ENCODE results near the gene GMNN.

GMNN gene

DNA sequence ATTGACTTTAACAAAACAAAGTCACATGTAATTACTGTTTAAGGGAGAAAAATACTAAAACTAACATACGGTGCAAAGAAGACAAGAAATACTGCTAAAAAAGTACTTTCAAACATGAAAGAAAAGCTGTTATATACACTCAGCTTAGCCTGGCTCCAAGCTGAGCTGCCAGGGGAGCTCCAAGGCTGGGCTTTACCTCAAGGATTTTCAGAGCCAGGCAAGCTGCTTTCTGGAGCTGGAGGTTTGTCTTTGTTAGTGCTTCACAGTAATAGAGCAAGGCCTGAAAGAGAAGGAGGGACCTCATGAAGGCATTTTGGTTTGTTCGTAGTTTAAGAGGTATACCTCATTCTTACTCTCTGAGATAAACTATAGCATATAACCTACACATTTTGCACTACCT is 43.6 kb downstream of the GMNN start:
- no peak for DNase-seq

GRCh38 chr6:24821860-24822444 is 47.2 kb downstream of the GMNN start:
- no peak for DNase-seq

DNA sequence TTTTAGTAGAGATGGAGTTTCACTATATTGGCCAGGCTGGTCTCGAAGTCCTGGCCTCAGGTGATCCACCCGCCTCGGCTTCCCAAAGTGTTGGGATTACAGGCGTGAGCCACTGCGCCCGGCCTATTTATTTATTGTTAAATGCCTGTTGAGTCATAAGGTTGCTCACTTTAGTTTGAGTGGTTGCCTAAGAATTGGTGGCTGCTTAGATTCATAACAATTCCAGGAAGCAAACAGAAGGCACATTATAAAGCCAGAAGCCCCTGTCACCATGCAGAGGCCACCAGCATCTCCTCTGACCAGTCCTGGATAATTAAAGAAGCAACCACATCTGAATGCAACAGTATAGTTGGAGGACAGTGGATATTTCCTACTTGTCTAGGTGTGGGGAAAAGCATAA is 48.0 kb downstream of the GMNN start:
- no peak for DNase-seq

- no peak for DNase-seq
These were observed 48.4 kb downstream of the GMNN start for GRCh38 chr6:24823185-24823584.

DNA sequence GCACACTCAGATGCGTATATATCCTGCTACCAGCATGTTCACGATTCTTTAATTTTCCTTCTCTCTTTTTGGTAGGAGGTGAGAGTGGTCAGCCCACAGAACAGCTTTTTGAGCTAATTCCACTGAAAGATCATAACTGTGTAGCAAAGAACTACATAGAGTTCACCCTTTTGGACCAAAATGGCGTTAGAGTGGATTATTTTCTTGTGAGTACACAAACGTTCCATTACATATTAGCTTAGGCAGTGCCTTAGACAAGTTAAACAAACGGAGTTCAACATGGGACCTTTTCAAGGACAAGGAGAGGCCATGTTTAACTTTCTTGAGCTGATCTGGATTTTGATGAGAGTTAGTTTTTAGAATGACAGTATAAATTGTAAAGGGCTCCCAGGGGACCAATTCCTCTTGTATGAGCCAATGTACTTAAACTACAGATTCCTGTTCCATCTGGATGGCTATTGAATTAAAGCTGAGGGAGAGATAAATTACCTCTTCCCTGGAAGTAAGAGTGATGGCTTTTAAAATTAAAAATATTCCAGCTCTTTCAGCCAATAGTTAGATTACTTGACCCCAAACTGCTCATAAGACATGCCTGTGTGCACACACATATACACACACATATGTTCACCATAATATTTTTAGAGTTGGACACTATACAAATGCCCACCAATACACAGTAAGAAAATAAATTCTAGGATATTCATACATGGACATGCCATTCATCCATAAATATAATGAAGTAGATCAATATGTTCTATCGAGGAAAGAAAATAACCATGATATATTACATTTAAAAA is 49.6 kb downstream of the GMNN start:
- DNase-seq = no peak

GRCh38 chr6:24825130-24825630 is 50.4 kb downstream of the GMNN start:
- DNase-seq = no peak

DNA sequence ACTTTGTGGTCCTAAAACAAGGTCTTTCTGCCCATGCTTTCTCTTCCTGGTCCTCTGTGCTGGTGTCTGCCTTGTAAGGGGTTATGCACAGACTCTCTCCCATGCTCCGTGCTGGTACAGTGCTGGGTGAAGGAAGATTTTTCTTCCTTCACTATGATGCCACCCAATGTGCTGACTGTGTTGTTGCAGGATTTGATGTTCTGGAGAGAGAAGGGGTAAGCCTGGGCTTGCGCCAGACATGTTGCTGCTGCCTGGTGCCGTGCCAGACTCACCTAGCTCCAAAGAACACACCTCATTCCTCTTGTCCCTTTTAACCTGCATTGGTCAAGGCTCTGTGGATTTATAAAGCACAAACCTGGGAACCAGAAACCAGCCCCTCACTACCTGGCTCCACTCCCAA is 52.4 kb downstream of the GMNN start:
- DNase-seq = no peak

GRCh38 chr6:24827970-24828369 is 53.2 kb downstream of the GMNN start:
- DNase-seq = no peak

GRCh38 chr6:24829657-24830056 is 54.9 kb downstream of the GMNN start:
- DNase-seq = no peak

DNA sequence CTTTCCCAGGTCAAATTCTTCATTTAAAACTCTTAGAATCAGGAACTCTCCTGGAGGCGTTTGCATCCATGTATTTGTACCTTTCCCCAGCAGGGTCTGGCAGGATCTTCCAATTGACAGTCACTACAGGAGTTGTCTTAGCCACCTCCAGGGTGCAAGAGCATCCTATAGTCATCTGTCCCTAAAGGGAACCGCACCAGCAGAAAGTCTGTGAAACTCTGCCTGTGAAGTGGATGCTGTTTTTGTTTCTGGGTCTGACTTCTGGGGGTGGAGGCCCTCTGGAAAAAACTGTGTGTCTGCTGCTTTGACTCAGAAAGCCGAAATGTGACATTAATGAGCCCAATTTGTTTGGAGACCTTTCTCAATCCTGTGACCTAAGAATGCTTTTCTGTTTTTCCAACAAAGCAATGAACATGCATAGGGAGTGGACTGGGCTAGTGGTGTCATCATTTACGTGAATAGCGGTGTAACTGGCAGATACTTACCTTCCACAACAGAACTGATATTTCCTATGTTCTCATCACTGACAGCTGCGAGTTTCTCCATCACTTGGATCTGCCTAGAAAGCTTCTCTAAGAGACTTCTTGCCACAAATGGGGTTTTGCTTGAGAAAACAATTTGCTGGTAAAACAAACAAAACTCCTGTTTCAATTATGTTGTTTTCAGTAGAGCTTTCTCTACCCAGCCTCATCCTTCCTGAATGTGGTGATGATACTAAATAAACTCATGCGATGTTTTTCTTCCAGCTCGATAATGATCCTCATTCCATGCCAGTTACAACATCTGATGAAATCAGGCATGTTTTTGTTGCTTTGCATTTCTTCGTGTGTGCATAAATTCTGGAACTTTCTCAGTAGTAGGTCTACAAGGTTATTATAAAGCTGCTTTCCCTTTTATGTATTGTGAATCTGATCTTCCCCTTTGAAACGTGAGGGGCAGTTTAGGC is 57.3 kb downstream of the GMNN start:
- DNase-seq = no peak

DNA sequence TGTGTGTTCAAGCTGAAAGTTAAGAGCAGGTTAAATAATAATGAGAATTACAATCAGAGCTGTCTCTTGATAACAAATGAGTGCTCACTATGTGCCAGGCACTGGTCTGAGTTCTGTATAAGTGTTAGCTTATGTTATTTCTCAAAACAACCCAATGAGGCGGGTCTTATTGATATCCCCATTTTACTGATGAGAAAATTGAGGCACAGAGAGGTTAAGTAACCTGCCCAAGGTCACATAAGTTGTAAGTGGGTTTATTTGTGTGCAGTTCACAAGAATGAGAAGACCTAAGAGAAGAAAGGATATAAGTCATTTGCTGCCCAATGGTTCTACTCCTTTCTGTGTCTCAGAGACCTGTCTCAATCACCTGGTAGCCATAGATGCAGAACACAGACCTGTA is 58.1 kb downstream of the GMNN start:
- DNase-seq = no peak

- no peak for DNase-seq
These were observed 59.1 kb downstream of the GMNN start for GRCh38 chr6:24833711-24834386.

All from activated effector memory CD4-positive, alpha-beta T cell treated with Interleukin-2 at 50 U/mL for 16 hours (primary cell).